ENCODE data around the gene ATF6.

DNA sequence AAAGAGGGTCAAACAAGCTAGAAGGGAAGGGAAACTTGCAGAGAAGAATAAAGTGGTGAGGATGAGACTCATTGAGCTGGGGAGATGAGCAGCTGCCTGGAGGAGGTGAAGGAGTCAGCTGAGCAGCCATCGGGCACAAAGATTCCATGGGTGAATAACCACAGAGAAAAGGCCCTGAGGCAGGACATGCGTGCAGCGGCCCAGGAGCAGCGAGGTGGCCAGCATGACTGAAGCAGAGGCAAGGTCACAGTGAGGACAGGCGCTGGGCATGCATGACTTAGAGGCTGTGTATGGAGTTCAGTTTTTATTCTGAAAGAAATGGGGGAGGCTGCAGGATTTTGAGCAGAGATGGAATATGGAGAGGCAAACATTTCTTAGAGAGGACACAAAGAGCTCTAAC lies 232.7 kb downstream of the ATF6 start:
- TF ChIP-seq, protein P1, sequence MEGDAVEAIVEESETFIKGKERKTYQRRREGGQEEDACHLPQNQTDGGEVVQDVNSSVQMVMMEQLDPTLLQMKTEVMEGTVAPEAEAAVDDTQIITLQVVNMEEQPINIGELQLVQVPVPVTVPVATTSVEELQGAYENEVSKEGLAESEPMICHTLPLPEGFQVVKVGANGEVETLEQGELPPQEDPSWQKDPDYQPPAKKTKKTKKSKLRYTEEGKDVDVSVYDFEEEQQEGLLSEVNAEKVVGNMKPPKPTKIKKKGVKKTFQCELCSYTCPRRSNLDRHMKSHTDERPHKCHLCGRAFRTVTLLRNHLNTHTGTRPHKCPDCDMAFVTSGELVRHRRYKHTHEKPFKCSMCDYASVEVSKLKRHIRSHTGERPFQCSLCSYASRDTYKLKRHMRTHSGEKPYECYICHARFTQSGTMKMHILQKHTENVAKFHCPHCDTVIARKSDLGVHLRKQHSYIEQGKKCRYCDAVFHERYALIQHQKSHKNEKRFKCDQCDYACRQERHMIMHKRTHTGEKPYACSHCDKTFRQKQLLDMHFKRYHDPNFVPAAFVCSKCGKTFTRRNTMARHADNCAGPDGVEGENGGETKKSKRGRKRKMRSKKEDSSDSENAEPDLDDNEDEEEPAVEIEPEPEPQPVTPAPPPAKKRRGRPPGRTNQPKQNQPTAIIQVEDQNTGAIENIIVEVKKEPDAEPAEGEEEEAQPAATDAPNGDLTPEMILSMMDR (IDR thresholded peaks at IDR 0.05; ENCODE audit: low read depth, low read length) = no peak
- TF ChIP-seq MAX (IDR thresholded peaks at IDR 0.05; ENCODE audit: low read depth, low read length) = no peak
- no peak for TF ChIP-seq POLR2A (IDR thresholded peaks at IDR 0.05; ENCODE audit: extremely low read depth, insufficient read length)
- no peak for TF ChIP-seq MYC (IDR thresholded peaks at IDR 0.05; ENCODE audit: low read depth, low read length)

Data from NB4 (cell line).